GM18870 (cell line): Measurements from ENCODE around the gene FOXP1.

Experiments used
- ATAC-seq: cut with Tn5 transposase; IDR thresholded peaks from one replicate; pipeline ENCODE4 v1.9.1; 2021; ENCODE audit warnings: moderate library complexity; ENCODE audit not compliant: unreplicated experiment

FOXP1 gene

GRCh38 chr3:71488391-71488809 is 95.1 kb downstream of the FOXP1 start:
- no peak for ATAC-seq

GRCh38 chr3:71487418-71487817 is 96.1 kb downstream of the FOXP1 start:
- no peak for ATAC-seq

DNA sequence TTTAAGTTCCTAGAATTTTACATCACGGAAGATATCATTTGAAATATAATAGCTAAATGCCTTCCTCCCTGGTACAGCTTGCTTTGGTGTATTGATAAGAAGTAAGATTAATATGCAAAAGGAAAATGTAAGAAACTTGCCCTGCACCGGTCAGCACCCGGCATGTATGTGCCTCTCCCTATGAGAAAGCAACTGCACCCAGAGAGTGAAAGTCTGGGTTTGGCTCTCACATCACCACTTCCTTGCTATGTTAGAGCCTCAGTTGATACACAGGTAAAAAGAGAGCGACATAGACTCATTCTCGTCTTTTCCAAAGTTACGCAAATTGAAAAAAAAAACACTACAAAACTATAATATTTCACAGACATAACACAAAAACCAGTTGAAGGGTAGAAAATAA is 96.7 kb downstream of the FOXP1 start:
- ATAC-seq: no peak

GRCh38 chr3:71485896-71486295 is 97.6 kb downstream of the FOXP1 start:
- no peak for ATAC-seq

DNA sequence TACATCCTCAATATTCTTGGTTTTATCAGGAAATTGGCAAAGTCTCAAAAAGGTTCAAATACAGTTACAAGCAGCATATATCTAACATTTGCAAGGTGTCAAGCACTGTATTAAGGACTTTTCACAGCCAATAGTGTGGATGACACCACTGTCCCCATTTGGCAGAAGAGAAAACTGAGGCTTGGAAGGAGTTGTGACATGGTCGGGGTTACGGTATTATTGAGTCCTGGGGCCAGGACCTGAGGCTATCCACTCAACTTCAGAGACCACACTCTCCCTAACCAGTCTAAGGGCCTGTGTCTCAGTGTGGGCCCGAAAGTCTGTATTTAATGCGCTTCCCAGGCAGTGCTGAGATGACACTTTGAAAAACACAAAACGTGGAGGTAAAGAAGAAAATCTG is 99.1 kb downstream of the FOXP1 start:
- ATAC-seq: no peak

DNA sequence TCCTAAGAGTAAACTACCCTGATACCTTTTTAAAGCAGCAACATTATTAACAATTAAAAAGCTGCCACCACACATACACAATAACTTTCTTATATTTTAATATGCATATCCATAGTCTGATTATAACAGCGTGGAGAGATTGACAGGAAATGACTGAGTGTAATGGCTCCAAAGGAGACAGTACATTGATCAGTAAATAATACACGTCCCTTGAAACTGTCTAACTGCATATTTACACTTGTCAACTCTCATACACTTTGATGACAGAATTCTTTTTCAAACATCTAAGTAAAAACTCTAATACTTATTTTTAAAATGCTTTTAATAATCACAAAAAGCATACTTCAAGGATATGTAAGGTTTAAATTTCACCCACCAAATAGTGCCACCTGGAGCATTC is 99.5 kb downstream of the FOXP1 start:
- ATAC-seq: no peak

- ATAC-seq: no peak
Observed at GRCh38 chr3:71482771-71483170, 100.8 kb downstream of the FOXP1 start.

DNA sequence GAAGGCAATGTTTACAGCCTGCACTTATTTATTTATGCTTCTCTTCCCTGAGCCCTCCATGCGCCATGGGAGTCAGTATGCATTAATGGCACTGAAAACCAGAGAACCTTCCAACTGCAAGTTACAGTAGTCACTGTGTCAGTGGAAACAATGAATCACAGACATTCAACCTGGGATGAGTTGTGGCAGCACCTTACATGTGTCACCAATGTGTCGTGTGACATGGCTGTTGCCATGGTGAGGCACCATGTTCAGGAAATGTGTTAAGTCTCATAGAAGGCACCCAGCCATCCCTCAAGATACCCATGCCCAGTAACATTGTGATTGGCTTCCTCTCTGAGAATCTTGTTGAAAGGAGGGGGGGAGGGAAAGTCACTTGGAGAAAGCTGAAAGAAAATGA is 105.0 kb downstream of the FOXP1 start:
- no peak for ATAC-seq

DNA sequence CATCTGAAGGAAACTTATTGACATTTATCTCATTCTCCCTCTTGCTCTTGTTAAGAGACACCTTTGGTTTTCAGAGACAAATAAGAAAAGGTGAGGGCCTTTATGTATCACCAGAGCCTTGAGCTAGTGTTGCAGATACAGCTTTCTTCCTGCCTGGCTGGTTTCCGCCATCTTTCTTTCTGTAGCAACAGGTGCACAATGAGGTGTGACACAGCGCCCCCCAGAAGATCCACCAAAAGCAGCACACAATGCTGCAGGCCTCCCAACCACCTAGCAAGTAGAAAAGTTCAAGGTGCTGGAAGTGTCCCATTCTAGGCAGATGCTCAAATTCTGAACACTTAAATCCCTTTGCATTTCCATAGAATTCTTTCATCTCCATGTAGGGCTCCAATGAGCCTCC is 106.6 kb downstream of the FOXP1 start:
- no peak for ATAC-seq

DNA sequence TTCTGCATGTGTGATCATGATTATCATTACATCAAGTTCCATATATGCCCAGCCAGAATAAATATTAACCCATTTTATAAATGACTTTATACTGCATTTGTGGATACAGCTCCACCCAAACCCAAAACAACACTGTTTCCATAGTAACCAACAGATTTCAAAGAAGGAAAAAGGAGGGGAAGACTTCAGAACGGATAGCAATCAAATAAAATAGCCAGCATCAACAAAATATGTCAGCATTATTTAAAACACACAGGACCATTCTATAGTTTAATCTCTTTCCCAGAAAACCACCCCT is 114.4 kb downstream of the FOXP1 start:
- ATAC-seq: no peak

DNA sequence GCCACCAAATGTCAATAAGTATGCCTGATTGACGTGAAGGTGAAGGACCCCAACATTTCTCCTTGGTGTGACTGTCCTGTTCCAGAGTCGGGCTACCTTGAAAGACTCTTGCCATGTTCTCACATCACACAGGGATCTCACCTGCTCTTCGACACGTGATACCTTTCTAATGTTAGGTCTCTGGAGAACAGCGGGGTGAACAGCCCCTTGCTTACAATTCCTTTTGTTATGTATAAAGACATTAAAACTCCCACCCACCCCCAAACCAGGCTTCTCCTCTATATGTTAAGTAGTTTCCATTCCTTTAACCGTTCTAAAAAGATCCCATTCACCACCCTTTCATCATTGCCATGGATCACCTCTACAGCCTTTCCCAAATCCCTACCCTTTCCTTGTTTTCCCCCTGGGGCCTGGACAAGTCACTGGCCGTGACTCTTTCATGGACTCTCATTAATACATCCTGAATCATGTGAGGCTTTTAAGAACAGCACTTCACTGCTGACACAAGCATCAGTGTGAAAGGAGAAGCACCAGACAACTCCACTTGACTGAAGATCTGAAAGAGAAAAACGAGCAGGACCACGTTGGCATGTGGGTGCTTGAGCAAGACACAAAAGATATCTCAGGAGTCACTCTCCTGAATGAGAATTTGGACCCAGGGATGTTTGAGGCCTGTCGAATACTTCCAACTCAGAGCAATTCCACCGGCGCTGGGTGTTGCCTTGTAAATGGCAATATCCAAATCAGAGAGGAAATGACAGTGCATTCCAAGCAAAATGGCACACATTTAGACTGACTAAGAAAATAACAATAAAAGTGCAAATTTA is 115.0 kb downstream of the FOXP1 start:
- no peak for ATAC-seq

GRCh38 chr3:71466483-71466882 is 117.0 kb downstream of the FOXP1 start:
- no peak for ATAC-seq

DNA sequence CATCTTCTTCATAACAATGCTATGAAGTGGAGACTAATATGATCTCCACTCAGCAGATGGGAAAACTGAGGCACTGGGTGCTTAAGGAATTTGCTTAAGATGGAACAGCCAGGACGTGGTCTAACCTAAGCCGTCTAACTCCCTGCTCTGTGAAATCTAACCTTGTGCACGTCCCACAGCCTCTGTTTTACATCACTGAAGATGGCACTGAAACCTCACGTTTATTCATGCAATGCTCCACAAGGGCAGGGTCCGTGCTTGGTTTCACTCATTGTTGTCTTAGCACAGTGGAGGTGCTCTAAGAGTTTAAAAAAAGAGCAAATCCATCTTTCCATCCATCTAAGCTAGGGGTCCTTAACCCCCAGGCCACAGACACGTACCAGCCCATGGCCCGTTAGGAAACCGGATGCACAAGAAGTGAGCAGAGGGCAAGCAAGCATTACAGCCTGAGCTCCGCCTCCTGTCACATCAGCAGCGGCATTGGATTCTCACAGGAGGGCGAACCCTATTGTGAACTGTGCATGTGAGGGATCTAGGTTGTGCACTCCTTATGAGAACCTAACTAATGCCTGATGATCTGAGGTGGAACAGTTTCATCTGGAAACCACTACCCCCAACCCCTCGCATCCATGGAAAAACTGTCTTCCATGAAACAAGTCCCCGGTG is 118.0 kb downstream of the FOXP1 start:
- ATAC-seq: no peak

DNA sequence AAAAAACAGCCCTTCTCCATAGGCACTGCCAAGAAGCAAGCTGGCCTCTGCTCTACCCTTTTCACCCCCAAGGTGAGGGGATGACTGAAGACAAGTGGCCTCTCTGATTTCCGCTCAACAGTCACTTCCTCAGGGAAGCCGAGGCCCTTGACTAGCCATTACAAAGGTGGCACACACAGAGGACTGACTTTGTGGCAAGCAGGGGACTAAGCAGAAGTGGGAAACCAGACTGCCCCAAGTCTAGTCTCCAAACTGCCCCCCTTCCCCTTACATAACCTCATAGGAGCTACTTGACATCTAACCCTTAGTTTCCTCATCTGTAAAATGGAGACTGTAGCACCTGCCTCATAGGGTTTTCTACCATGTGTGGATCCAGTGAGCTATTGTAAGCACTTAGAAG is 118.9 kb downstream of the FOXP1 start:
- no peak for ATAC-seq

DNA sequence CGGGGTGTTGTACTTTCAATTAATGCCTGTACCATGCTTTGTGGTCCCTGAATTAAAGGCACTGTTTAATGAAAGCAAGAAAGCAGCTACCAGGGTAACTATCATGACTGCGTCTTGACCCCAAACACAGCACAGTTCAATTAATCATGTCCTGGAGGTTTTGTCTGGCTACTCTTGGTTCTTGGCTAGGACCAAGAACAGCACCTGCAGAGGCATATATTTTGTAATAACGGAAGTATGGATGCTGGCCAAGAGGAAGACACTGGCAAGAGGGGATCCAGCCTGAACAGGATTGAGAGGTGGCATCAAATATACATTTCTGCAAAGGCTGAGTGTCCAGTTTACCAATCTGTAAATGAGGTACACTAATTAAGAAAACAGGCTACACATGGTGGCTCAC is 119.9 kb downstream of the FOXP1 start:
- ATAC-seq: no peak

DNA sequence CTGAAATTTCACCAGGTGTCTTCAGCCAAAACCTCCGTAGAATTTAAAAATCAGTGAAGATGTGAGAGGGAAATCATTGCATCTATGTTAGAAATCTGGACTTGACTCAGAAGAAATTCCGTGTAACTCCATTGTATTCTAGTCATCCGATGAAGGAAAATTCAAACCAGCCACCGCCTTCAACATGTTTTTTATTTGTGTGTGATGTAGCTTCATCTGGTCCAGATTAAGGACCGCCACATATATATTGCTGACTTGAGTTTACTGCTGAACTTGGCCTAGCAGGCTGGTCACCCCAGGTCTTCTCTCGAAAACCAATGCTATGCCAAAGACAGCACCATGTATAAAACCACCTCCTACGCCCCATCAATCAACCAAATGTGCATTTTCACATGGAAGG is 120.9 kb downstream of the FOXP1 start:
- no peak for ATAC-seq

GRCh38 chr3:71461749-71462483 is 121.6 kb downstream of the FOXP1 start:
- no peak for ATAC-seq

DNA sequence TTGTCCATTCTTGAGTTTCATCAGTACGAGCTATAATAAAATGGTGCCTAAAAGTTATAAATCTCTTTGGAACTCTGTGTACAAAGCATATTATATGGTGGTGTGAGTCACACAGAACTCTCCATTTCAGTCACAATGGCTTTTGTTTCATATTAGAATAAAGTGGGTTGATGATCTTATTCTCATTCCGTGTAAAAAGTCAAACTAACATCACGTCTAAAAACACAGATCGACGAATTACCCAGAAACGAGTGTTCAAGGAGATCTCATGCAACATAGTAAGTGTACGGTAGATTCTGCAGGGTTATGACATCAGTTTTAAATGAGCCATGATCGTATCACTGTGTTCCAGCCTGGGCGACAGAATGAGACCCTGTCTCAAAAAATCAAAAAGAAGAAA is 122.4 kb downstream of the FOXP1 start:
- ATAC-seq: no peak

DNA sequence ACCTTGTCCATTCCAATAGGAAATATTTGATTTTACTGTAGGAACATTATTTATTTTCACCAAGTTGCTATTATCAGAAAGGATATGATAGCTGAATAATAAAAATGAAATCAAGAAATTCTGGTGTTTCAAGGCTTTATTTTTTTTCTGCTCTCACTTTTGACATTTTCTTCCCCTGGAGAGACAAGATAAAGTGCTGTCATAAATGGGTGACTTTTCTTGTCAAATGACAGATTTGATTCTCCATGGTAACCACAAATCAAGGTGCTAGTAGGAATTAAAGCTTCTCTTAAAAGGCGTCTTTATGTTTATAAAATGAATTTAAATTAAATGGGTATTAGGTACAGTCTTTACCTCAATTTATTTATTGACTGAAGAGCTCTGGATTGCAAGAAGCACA is 124.6 kb downstream of the FOXP1 start:
- ATAC-seq: no peak

DNA sequence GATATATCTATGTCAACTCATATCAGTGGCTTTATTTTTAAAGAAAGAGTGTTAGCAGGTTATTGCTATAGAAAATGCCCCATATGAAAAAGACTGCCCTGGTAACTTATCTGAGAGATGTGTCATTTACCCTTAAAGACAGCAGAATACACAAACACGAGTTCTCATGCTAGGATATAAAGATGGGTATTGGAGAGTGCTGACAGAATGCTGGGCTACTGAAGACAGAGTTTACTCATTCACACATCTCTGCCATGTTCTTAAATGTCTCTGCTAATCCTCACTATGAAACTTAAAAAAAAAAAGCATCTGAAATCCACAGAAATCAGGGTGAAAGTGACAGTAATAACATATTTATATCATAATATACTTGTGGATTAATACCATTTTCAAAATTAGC is 126.7 kb downstream of the FOXP1 start:
- no peak for ATAC-seq

DNA sequence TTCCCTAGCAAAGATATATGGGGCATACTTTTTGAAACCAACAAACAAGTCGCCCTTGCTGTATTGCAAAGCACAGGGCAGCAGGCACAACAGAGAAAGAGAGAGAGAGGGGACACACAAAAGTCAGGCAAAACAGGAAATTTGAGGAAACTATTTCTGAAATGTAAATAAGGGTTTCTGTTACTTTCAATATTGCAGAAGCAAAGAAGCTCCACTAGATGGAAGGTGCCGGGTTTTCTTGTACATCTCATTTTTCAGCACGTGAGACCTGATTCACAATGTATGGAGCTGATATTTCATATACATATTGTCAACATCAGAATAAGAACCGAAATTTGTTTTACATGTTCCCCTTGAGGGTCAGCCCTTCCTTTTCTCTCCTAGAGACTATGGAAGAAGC is 127.4 kb downstream of the FOXP1 start:
- no peak for ATAC-seq
